Suprapubic skin (tissue), 4 donors: Measurements from ENCODE around the gene MXI1.

Source experiments
- CTCF ChIP-seq, 2 donors: fragments of 200-600 bp in 1 of 2; fragments of 450-650 bp in 1 of 2; sonication (generic) in 1 of 2; IDR thresholded peaks; one replicate each; pipeline ENCODE4 v1.5.1; 2016 to 2019; ENCODE audit warnings: antibody characterized with exemption in 2 of 2, mild to moderate bottlenecking in 1 of 2, moderate library complexity in 1 of 2
- EP300 ChIP-seq: sonication (generic); formaldehyde crosslinking; IDR thresholded peaks from one replicate; pipeline ENCODE4 v1.6.1; 2017; ENCODE audit warnings: antibody characterized with exemption
- POLR2A ChIP-seq, 2 donors: fragments of 450-650 bp; IDR thresholded peaks; one replicate each; pipeline ENCODE4 v1.6.1; 2017; ENCODE audit warnings: antibody characterized with exemption in 2 of 2, mild to moderate bottlenecking in 2 of 2, moderate library complexity in 2 of 2
- POLR2AphosphoS5 ChIP-seq, 3 donors: sonication (generic); formaldehyde crosslinking; IDR thresholded peaks; one replicate each; pipeline ENCODE4 v1.6.1; 2017; ENCODE audit warnings: antibody characterized with exemption in 3 of 3

GRCh38 chr10:110214371-110214826 is 7.0 kb downstream of the MXI1 start:
- no peak for TF ChIP-seq EP300
- TF ChIP-seq CTCF (IDR thresholded peaks at IDR 0.05), result no peak
- TF ChIP-seq POLR2A (IDR thresholded peaks at IDR 0.05), result no peak
- TF ChIP-seq POLR2AphosphoS5 (IDR thresholded peaks at IDR 0.05), result no peak
